ENCODE results near the gene KCNE1.
"Not testable (repeated sequence)": the region's sequence is repeated elsewhere in the genome, so short reads cannot be mapped to it uniquely, and the experiment has no call there.

DNA sequence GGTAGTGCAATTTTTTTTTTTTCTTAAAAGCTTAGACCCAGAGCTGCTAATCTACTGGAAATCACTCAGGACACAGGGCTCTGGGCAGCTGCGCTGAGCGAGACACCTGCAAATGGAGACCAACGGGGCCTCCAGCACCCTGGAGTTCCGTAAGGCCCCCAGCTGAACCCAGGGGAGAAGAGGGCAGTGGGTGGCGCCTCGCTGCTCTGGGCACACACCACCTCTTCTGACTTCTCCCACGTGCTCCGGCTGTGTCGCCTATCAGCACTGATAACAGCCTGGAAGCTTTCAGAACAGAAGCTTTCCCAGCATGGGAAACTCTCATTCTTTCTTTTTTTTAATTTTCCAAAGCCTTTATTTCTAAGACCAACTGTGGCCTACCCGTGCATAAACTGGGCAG lies 56.4 kb downstream of the KCNE1 start:
- not testable (repeated sequence) for TF ChIP-seq ARNTL (CRISPR knock-in tag; IDR thresholded peaks at IDR 0.05; ENCODE audit: borderline replicate concordance, low read depth); ESRRG (CRISPR knock-in tag; IDR thresholded peaks at IDR 0.05); ZFP30 (CRISPR knock-in tag; IDR thresholded peaks at IDR 0.05); ZNF8 (CRISPR knock-in tag; IDR thresholded peaks at IDR 0.05); ISL1 (CRISPR knock-in tag; IDR thresholded peaks at IDR 0.05); CSDC2 (CRISPR knock-in tag; IDR thresholded peaks at IDR 0.05); TOX (CRISPR knock-in tag; IDR thresholded peaks at IDR 0.05; ENCODE audit: borderline replicate concordance); ZFP3 (CRISPR knock-in tag; IDR thresholded peaks at IDR 0.05); TSHZ2 (CRISPR knock-in tag; IDR thresholded peaks at IDR 0.05); PATZ1 (CRISPR knock-in tag; IDR thresholded peaks at IDR 0.05; ENCODE audit: borderline replicate concordance); ZC3H10 (CRISPR knock-in tag; IDR thresholded peaks at IDR 0.05); BACH2 (CRISPR knock-in tag; IDR thresholded peaks at IDR 0.05; ENCODE audit: borderline replicate concordance)
- TF ChIP-seq, protein P1, sequence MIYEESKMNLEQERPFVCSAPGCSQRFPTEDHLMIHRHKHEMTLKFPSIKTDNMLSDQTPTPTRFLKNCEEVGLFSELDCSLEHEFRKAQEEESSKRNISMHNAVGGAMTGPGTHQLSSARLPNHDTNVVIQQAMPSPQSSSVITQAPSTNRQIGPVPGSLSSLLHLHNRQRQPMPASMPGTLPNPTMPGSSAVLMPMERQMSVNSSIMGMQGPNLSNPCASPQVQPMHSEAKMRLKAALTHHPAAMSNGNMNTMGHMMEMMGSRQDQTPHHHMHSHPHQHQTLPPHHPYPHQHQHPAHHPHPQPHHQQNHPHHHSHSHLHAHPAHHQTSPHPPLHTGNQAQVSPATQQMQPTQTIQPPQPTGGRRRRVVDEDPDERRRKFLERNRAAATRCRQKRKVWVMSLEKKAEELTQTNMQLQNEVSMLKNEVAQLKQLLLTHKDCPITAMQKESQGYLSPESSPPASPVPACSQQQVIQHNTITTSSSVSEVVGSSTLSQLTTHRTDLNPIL (CRISPR knock-in tag; IDR thresholded peaks at IDR 0.05; ENCODE audit: low read depth) = not testable (repeated sequence)
- TF ChIP-seq, protein P2, sequence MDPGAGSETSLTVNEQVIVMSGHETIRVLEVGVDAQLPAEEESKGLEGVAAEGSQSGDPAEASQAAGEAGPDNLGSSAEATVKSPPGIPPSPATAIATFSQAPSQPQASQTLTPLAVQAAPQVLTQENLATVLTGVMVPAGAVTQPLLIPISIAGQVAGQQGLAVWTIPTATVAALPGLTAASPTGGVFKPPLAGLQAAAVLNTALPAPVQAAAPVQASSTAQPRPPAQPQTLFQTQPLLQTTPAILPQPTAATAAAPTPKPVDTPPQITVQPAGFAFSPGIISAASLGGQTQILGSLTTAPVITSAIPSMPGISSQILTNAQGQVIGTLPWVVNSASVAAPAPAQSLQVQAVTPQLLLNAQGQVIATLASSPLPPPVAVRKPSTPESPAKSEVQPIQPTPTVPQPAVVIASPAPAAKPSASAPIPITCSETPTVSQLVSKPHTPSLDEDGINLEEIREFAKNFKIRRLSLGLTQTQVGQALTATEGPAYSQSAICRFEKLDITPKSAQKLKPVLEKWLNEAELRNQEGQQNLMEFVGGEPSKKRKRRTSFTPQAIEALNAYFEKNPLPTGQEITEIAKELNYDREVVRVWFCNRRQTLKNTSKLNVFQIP (CRISPR knock-in tag; IDR thresholded peaks at IDR 0.05; ENCODE audit: borderline replicate concordance, low read depth) = not testable (repeated sequence)

Data from SK-N-SH treated with all-trans-retinoic acid at 6 μM for 48 hours (cell line).